T-helper 2 cell (primary cell): Measurements from ENCODE around the gene TSFM.
"Not testable (repeated sequence)": the region's sequence is repeated elsewhere in the genome, so short reads cannot be mapped to it uniquely, and the experiment has no call there.

Source experiments
- DNase-seq, 5 experiments: peaks; one replicate each; pipeline versions ENCODE4 v3.0.0 to v3.0.0-alpha.2; 2012 to 2022

The TSFM gene

DNA sequence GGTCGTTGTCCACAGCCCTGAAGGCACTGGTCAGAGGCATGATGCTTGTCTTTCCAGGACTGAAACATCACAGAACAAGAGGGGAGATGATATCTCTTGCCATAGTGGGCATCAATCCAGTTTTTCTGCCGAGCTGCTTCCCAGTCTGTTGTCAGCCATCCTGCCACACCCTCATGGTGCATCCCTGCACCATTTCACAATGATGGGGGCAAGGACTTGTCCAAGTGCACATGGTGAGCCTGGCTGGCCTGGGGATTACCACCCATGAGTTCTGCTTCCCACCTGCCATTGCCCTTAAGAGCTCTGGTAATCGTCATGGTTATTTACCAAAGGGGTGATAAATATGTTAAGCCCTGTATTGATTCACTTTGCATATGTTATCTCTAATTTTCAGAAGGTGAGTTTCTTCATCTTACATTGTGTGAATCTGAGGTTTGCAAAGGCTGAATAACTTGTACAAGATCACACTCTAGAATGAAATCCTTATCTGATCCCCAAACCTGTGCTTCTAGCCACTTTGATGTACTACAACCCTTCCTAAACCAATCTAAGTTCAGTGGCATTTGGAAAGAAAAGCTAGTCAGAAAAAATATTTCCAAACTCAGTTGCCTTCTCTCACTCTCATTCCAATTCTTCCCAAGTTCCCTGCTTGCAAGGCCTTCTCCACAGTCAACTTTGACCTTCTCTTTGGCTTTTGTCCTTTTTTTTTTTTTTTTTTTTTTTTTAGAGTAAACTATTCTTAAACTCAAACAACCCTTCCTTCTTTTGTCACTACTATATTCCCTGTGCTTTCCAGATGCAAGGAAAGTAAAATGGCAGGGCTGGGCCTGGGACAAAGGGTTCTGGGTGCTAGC, 33.6 kb downstream of the TSFM start:
- no peak for DNase-seq

- no peak for DNase-seq
Observed at GRCh38 chr12:57816855-57817151, 34.2 kb downstream of the TSFM start.

- no peak for DNase-seq
Observed at GRCh38 chr12:57817261-57817989, 34.8 kb downstream of the TSFM start.

DNA sequence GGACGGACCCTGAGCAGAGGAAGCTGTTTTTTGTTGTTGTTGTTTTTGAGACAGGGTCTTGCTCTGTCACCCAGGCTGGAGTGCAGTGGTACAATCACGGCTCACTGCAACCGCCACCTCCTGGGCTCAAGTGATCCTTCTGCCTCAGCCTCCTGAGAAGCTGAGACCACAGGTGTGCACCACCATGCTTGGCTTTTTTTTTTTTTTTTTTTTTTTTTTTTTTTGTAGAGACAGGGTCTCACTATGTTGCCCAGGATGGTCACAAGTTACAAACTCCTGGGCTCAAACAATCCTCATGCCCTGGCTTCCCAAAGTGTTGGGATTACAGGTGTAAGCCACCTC, 35.4 kb downstream of the TSFM start:
- DNase-seq: not testable (repeated sequence)

DNA sequence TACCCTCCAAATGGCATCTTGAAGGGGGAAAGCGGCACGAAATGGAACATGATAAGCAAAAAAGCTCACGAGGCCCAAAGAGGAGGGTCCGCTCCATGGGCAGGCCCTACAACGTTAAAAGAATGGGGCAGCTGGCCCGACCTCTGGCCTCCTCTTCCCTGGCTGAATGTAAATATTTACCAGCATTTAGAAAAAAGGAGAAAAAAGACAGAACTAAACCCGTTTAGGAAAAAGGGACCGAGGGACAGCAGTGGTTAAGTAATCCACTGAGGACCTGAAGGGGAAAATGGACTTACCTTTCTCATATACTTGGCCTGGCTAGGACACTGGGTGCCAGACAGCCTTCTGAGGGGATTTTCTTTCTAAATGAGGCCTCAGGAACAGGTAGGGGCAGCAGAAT, 37.5 kb downstream of the TSFM start:
- DNase-seq: not testable (repeated sequence)

DNA sequence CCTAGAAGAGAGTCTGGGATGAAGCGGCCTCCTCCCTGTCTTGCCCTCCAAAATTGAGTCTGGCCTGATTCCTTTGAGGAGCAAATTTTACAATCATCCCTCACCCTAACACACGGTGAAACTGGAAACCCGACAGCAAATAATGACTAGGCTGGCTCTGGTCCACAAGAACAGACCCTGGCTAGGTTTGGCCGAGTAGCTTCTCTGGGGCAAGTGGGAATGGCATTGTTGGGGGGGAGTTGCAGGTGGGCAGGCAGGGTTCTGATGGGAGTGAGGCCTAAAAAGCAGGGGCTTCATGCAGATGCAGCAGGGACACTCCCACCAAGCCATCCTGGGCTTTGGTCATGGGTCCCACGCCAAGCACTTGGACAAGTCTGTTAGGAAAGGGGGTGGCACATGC, 38.4 kb downstream of the TSFM start:
- DNase-seq: not testable (repeated sequence)

- DNase-seq: no peak
Observed at GRCh38 chr12:57821474-57822214, 39.1 kb downstream of the TSFM start.

- no peak for DNase-seq
Observed at GRCh38 chr12:57822392-57823130, 40.0 kb downstream of the TSFM start.

DNA sequence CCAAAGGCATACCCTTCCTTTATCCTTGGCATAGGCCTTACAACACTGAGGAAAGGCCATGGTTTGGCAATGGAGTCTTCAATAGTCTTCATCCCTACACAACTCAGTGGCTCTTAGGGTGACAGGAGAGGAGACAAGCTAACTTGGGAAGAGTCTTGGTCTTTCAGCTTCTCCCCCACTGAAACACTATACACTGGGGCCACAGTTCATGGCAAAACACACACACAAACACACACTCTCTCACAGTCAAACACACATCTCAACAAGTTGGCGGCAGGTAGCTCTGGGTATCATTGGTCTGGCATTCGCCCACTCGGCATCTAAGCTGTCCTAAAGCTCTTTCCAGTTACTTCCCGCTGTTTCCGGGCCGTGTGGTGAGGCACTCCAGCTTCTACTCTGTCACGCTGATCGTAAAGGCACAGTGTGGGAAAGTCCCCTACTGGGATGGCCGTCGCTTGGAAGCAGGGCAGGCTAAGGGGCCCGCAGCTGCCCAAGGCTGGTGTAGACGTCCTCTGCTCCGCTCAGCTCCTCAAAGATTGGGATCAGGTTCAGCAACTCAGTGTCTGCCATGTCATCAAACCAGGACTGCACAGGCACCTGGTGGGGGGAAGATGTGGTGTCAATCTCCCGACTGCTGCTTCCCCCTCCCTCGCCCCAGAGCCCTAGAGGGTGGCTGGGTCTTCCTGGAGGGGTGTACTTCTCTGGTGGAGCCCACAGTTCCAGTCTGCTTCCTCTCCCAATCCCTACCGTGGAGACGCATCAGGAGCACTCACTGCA, 40.7 kb downstream of the TSFM start:
- no peak for DNase-seq

GRCh38 chr12:57823908-57824640, 41.5 kb downstream of the TSFM start:
- DNase-seq: no peak

DNA sequence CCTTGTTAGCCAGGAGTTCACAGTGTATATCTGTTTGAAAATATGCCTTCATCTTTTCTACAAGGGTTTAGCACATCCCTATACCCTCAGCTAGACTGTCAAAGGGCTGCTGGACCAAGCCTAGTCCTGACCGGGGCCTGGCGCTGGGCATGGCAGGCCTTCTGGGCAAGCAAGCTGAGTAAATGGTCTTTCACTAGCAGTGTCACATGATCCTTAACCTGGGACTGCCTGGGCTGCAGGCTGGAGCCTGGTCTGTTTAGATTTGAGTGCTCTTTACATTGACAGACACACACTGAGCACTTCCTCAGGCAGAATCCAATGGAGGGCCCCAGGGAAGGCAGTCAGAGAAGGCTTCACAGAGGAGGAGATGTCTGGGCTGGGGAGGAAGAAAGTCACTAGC, 42.9 kb downstream of the TSFM start:
- no peak for DNase-seq

GRCh38 chr12:57826400-57826799, 43.8 kb downstream of the TSFM start:
- DNase-seq: no peak

DNA sequence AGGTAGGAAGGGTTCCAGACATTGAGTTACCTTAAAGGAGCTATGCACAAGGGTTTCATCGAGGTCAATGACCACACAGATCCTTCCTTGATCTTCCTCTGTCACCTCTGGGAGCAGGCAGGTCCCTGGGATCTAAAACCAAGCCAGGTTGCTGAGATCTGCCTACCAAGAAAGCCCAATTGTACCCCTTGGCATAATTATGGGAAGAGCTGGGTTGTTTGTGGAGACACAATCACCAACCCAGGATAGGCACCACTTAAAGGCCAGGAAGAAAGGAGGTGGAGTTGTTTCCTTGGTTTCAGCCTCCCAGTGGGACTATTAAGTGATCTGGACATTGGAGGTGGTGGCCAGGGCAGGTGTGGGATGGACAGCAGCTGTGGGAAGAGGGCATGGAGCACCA, 44.4 kb downstream of the TSFM start:
- DNase-seq: no peak

- DNase-seq: no peak
Observed at GRCh38 chr12:57829025-57829777, 46.6 kb downstream of the TSFM start.

GRCh38 chr12:57830393-57830792, 47.8 kb downstream of the TSFM start:
- no peak for DNase-seq

DNA sequence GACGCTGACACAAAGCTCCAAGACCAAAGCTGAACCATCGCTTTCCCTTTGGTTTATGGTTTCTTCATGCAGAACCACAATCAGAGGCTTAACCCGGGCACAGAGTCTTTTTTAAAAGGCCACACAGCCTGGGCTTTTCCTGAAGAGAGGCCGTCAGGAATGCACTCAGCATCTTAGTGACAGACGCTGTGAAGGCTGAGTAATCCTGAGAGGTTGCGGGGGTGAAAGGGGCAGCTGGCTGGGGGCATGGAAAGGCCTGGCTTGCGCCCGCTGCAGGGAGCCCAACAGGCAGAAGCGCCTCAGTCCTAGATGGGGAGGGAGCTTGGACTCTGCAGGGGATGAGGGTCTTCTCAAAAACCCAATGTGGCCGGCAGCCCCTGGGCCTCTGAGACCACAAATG, 50.4 kb downstream of the TSFM start:
- DNase-seq: no peak

GRCh38 chr12:57833672-57834071, 51.1 kb downstream of the TSFM start:
- DNase-seq: no peak

DNA sequence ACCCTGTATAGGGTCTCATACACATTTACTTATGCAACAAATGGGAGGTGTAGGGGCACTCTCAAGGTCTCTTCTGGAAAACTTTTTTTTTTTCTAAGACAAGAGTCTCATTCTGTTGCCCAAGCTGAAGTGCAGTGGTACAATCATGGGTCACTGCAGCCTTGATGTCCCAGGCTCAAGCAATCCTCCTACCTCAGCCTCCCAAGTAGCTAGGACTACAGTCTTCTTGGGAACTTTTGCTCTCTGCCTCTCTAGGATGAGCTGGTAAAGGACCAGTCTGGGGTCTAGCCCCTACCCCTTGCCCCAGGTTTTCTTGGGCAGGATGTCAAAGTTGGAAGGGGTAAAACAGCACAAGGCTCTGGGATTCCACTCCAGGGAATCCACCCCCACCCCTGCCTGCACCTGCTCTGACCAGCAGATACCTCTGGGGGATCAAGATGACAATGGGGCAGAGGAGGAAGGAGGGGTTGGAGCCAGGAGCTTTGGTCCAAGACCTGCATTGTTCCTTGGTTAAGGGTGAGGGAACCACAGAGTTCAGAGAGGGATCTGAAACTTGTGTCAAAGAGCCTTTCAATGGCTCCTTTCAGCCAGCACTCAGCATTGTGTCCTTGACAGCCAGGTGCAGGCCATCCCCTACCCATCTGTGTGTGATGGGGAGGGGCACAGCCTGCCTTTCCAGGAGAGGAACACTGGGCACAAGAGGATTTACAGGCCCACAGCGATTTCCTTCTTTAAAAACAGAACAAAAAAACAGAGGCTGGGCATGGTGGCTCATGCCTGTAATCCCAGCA, 51.7 kb downstream of the TSFM start:
- no peak for DNase-seq

- DNase-seq: no peak
Observed at GRCh38 chr12:57835366-57836288, 53.0 kb downstream of the TSFM start.
